ENCODE results near the gene THAP8. TPM values are rescaled to one million over a fixed set of nuclear protein-coding genes. Genes with fewer than 3 reads are reported as not detected.

THAP8 gene
- total and polyA plus RNA-seq, 10 of the 15 experiments (the other 5 are each of a cell fraction or from before 2014, with no cell fraction given): 0.24 to 4.4 (median 2.6) TPM

- CTCF ChIA-PET: interaction anchor here (1.6 kb wide), 1 partner anchor 39 kb away, joined by 4 read pairs; no protein-coding TSS in a partner anchor
- POLR2A ChIA-PET: interaction anchor here (1.0 kb wide), 1 partner anchor 40 kb away, joined by 8 read pairs; no protein-coding TSS in a partner anchor
Measured at GRCh38 chr19:36100476-36100875, 46.4 kb upstream of the THAP8 start.

More at GRCh38 chr19:36100476-36100875, 46.4 kb upstream of the THAP8 start:
- intact Hi-C loops (cut with micrococcal nuclease; ENCODE audit: unreplicated experiment) (no loop called here), in situ Hi-C loops (cut with MboI) (no loop called here)
- H3K36me3 ChIP-seq (ENCODE audit: control insufficient read depth in 2 of 2, insufficient read depth in 2 of 2, low read length in 1 of 2): peaks cover 4 to 30% of the 10 kb centered on the region in 2 experiments; a peak in 3 of 4 replicates
- no peaks in the 10 kb centered on the region for H3K27me3 ChIP-seq (replicated peaks in 1 of 2; ENCODE audit: control insufficient read depth in 2 of 2, insufficient read depth in 2 of 2, low read length in 1 of 2)
- ATAC-seq (no peak), FAIRE-seq (no peak), DNase-seq (ENCODE audit: low read depth, low spot score) (no peak)
- no peaks in the 10 kb centered on the region for H3K4me1 ChIP-seq (ENCODE audit: control insufficient read depth, insufficient read depth, low read length)
- H3K4me3 ChIP-seq: no peak overlapping the region
- H3K9ac ChIP-seq (ENCODE audit: control insufficient read depth, insufficient read depth, low read length): no peak overlapping the region
- no peaks in the 10 kb centered on the region for H3K79me2 ChIP-seq (ENCODE audit: control insufficient read depth, insufficient read depth, low read length)
- 73% methylated on average over 5 of the region's 5 CpGs for WGBS (ENCODE audit: insufficient coverage, insufficient replicate concordance, low lambda C conversion rate, missing lambda C conversion rate)
- no peak overlapping the region for H3K27ac ChIP-seq (ENCODE audit: control insufficient read depth, insufficient read depth)
- H2AFZ ChIP-seq (ENCODE audit: control insufficient read depth, low read depth, low read length): no peak overlapping the region
- H4K20me1 ChIP-seq (ENCODE audit: control insufficient read depth, insufficient read depth): no peaks in the 10 kb centered on the region
- no peaks in the 10 kb centered on the region for H3K9me3 ChIP-seq (replicated peaks; ENCODE audit: control insufficient read depth, insufficient read depth, low read length)
- H3K4me2 ChIP-seq (ENCODE audit: control insufficient read depth, insufficient read depth): no peak overlapping the region
- ChIA-PET SMC1A (ENCODE audit: uncharacterized antibody, unreplicated experiment) (no interaction called here), RAD21 (ENCODE audit: unreplicated experiment) (interaction anchor here (1.0 kb wide), 1 partner anchor 28 kb away, joined by 3 read pairs; no protein-coding TSS in a partner anchor)
- BruUV-seq (replicated peaks): no TSS peak
- TF ChIP-seq MTA2 (IDR thresholded peaks at IDR 0.05; ENCODE audit: low read depth) (no peak), MTA3 (IDR thresholded peaks at IDR 0.05; ENCODE audit: borderline replicate concordance, low read length) (no peak), ZNF622 (IDR thresholded peaks at IDR 0.05) (no peak), TARDBP (IDR thresholded peaks at IDR 0.05; ENCODE audit: borderline replicate concordance) (no peak), TCF12 (IDR thresholded peaks at IDR 0.05; ENCODE audit: low read depth, low read length) (no peak), NRF1 (conservative IDR thresholded peaks at IDR 0.05; ENCODE audit: low read depth, low read length) (no peak), MAX (IDR thresholded peaks at IDR 0.05; ENCODE audit: low read depth, low read length) (no peak), MLLT1 (IDR thresholded peaks at IDR 0.05) (no peak), RBBP5 (conservative IDR thresholded peaks at IDR 0.05) (no peak), YBX1 (IDR thresholded peaks at IDR 0.05) (no peak)
- TF ChIP-seq, protein P1, sequence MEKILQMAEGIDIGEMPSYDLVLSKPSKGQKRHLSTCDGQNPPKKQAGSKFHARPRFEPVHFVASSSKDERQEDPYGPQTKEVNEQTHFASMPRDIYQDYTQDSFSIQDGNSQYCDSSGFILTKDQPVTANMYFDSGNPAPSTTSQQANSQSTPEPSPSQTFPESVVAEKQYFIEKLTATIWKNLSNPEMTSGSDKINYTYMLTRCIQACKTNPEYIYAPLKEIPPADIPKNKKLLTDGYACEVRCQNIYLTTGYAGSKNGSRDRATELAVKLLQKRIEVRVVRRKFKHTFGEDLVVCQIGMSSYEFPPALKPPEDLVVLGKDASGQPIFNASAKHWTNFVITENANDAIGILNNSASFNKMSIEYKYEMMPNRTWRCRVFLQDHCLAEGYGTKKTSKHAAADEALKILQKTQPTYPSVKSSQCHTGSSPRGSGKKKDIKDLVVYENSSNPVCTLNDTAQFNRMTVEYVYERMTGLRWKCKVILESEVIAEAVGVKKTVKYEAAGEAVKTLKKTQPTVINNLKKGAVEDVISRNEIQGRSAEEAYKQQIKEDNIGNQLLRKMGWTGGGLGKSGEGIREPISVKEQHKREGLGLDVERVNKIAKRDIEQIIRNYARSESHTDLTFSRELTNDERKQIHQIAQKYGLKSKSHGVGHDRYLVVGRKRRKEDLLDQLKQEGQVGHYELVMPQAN (conservative IDR thresholded peaks at IDR 0.05): no peak
